Hematopoietic multipotent progenitor cell treated with erythropoietin and hydrocortisone succinate and interleukin-3 and kit ligand, for 15 days (in vitro differentiated cells): Measurements from ENCODE around the gene ABCC1.
A peak's percentile ranks its signal among the peaks of the same experiment; 100 is the strongest.

Experiments
- DNase-seq: peaks from one replicate; pipeline ENCODE4 v3.0.0-alpha.2; 2015; ENCODE audit warnings: low spot score

ABCC1 gene

GRCh38 chr16:16048904-16049582 lies 99.6 kb downstream of the ABCC1 start:
- DNase-seq = no peak

GRCh38 chr16:16050106-16050505 lies 100.7 kb downstream of the ABCC1 start:
- DNase-seq = no peak

- DNase-seq = no peak
These were observed 101.7 kb downstream of the ABCC1 start for GRCh38 chr16:16051132-16051531.

GRCh38 chr16:16052916-16053315 lies 103.5 kb downstream of the ABCC1 start:
- no peak for DNase-seq

GRCh38 chr16:16057102-16057501 lies 107.7 kb downstream of the ABCC1 start:
- no peak for DNase-seq

GRCh38 chr16:16059160-16059559 lies 109.7 kb downstream of the ABCC1 start:
- DNase-seq = no peak

GRCh38 chr16:16059895-16060590 lies 110.6 kb downstream of the ABCC1 start:
- no peak for DNase-seq

- DNase-seq = peak; percentile 27
These were observed 112.9 kb downstream of the ABCC1 start for GRCh38 chr16:16062023-16062937.

- DNase-seq = no peak
These were observed 114.3 kb downstream of the ABCC1 start for GRCh38 chr16:16063683-16064082.

GRCh38 chr16:16064874-16065384 lies 115.5 kb downstream of the ABCC1 start:
- DNase-seq = no peak

- no peak for DNase-seq
These were observed 117.7 kb downstream of the ABCC1 start for GRCh38 chr16:16067127-16067526.

GRCh38 chr16:16071631-16072244 lies 122.3 kb downstream of the ABCC1 start:
- no peak for DNase-seq

GRCh38 chr16:16073001-16073545 lies 123.7 kb downstream of the ABCC1 start:
- no peak for DNase-seq

- DNase-seq = no peak
These were observed 124.8 kb downstream of the ABCC1 start for GRCh38 chr16:16073891-16074881.

GRCh38 chr16:16075488-16076422 lies 126.3 kb downstream of the ABCC1 start:
- no peak for DNase-seq

- DNase-seq = no peak
These were observed 127.0 kb downstream of the ABCC1 start for GRCh38 chr16:16076423-16076813.

- no peak for DNase-seq
These were observed 131.1 kb downstream of the ABCC1 start for GRCh38 chr16:16080465-16081065.

- no peak for DNase-seq
These were observed 131.7 kb downstream of the ABCC1 start for GRCh38 chr16:16081141-16081540.

GRCh38 chr16:16082255-16082654 lies 132.8 kb downstream of the ABCC1 start:
- no peak for DNase-seq
